Esophagus squamous epithelium (tissue), 4 donors: ENCODE measurements around the gene PSPN.

Source experiments
- POLR2A ChIP-seq, 4 donors: fragments of 450-650 bp; IDR thresholded peaks; one replicate each; pipeline ENCODE4 v1.6.1; 2017; ENCODE audit warnings: antibody characterized with exemption in 4 of 4, mild to moderate bottlenecking in 4 of 4, moderate library complexity in 3 of 4
- TF ChIP-seq, protein P1 (sequence below), 6 experiments: fragments of 450-650 bp in 4 of 6; fragments of 200-600 bp in 2 of 6; sonication (generic) in 2 of 6; IDR thresholded peaks; one replicate each; pipeline ENCODE4 v1.5.1; 2016 to 2019; ENCODE audit warnings: antibody characterized with exemption in 6 of 6, mild to moderate bottlenecking in 4 of 6, moderate library complexity in 4 of 6

GRCh38 chr19:6417713-6418561, 42.2 kb upstream of the PSPN start:
- TF ChIP-seq POLR2A (IDR thresholded peaks at IDR 0.05) = no peak
- TF ChIP-seq, protein P1, sequence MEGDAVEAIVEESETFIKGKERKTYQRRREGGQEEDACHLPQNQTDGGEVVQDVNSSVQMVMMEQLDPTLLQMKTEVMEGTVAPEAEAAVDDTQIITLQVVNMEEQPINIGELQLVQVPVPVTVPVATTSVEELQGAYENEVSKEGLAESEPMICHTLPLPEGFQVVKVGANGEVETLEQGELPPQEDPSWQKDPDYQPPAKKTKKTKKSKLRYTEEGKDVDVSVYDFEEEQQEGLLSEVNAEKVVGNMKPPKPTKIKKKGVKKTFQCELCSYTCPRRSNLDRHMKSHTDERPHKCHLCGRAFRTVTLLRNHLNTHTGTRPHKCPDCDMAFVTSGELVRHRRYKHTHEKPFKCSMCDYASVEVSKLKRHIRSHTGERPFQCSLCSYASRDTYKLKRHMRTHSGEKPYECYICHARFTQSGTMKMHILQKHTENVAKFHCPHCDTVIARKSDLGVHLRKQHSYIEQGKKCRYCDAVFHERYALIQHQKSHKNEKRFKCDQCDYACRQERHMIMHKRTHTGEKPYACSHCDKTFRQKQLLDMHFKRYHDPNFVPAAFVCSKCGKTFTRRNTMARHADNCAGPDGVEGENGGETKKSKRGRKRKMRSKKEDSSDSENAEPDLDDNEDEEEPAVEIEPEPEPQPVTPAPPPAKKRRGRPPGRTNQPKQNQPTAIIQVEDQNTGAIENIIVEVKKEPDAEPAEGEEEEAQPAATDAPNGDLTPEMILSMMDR (IDR thresholded peaks at IDR 0.05) = peak in 2 of 6 experiments; percentile 3 to 22
